ENCODE measurements around the gene ZMYM4. TPM values are rescaled to one million over a fixed set of nuclear protein-coding genes. Genes with fewer than 3 reads are reported as not detected.

Gene ZMYM4
- total RNA-seq, 1 experiment from 2014 or later = 66.0 TPM

GRCh38 chr1:35229587-35230360 is 38.7 kb upstream of the ZMYM4 start:
- H3K79me2 ChIP-seq (ENCODE audit: insufficient read depth, low read length) = no peaks in the 10 kb centered on the region
- no peaks in the 10 kb centered on the region for H3K9me3 ChIP-seq (ENCODE audit: control insufficient read depth, low read depth, low read length)
- H3K9ac ChIP-seq (ENCODE audit: extremely low read depth, insufficient read length, low read length) = no peak overlapping the region
- no peak overlapping the region for H3K56ac ChIP-seq (ENCODE audit: insufficient read length, low read depth, low read length)
- no peak overlapping the region for H3K4me2 ChIP-seq (ENCODE audit: insufficient read depth, insufficient read length, low read length)
- no peak overlapping the region for H4K8ac ChIP-seq (replicated peaks; ENCODE audit: insufficient read length, low read depth, low read length)
- no peak overlapping the region for H2BK5ac ChIP-seq (ENCODE audit: insufficient read length, low read length)
- Mint-ChIP-seq H3K27me3 (ENCODE audit: low read depth) (no peaks in the 10 kb centered on the region), H3K4me3 (no peak overlapping the region), H3K36me3 (ENCODE audit: insufficient read depth in 1 of 3, low read depth in 3 of 3) (no peaks in the 10 kb centered on the region), H3K27ac (no peak overlapping the region), H3K9me3 (no peaks in the 10 kb centered on the region), H3K4me1 (no peaks in the 10 kb centered on the region)
- H2AK5ac ChIP-seq (ENCODE audit: insufficient read length, low read length) = no peak overlapping the region
- H3K4ac ChIP-seq (ENCODE audit: low read depth, low read length) = no peak overlapping the region
- no peak overlapping the region for H2BK15ac ChIP-seq (ENCODE audit: low read depth, low read length)
- H3K23me2 ChIP-seq (ENCODE audit: insufficient read length, low read depth, low read length, poor library complexity, severe bottlenecking) = no peaks in the 10 kb centered on the region
- no peak overlapping the region for H4K91ac ChIP-seq (ENCODE audit: insufficient read length, low read depth, low read length)
- H2BK120ac ChIP-seq (ENCODE audit: low read depth, low read length, poor library complexity, severe bottlenecking) = no peak overlapping the region
- H4K20me1 ChIP-seq (ENCODE audit: control insufficient read depth, insufficient read depth, insufficient read length) = no peaks in the 10 kb centered on the region
- no peak overlapping the region for H2BK20ac ChIP-seq (ENCODE audit: low read depth, low read length, poor library complexity, severe bottlenecking)
- no peak overlapping the region for H3K18ac ChIP-seq (ENCODE audit: insufficient read length, low read depth, low read length)
- TF ChIP-seq, protein P1, sequence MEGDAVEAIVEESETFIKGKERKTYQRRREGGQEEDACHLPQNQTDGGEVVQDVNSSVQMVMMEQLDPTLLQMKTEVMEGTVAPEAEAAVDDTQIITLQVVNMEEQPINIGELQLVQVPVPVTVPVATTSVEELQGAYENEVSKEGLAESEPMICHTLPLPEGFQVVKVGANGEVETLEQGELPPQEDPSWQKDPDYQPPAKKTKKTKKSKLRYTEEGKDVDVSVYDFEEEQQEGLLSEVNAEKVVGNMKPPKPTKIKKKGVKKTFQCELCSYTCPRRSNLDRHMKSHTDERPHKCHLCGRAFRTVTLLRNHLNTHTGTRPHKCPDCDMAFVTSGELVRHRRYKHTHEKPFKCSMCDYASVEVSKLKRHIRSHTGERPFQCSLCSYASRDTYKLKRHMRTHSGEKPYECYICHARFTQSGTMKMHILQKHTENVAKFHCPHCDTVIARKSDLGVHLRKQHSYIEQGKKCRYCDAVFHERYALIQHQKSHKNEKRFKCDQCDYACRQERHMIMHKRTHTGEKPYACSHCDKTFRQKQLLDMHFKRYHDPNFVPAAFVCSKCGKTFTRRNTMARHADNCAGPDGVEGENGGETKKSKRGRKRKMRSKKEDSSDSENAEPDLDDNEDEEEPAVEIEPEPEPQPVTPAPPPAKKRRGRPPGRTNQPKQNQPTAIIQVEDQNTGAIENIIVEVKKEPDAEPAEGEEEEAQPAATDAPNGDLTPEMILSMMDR (conservative IDR thresholded peaks at IDR 0.05) = no peak
- no peak overlapping the region for H2BK12ac ChIP-seq (ENCODE audit: insufficient read length, low read depth, low read length)
- H2AFZ ChIP-seq (ENCODE audit: low read length) = no peak overlapping the region
- no peaks in the 10 kb centered on the region for H3K4me1 ChIP-seq (ENCODE audit: insufficient read depth, low read length)
- WGBS (ENCODE audit: extremely low coverage, insufficient read length, low lambda C conversion rate) = no CpG with 5 or more reads among the region's 1 CpG
- no peak overlapping the region for H3K14ac ChIP-seq (ENCODE audit: insufficient read depth, low read length)
- no peak overlapping the region for H3K23ac ChIP-seq (ENCODE audit: insufficient read length, low read depth, low read length)
- no peak overlapping the region for H4K5ac ChIP-seq (ENCODE audit: insufficient read length, low read depth, low read length)
- no peak for DNase-seq
- no peak overlapping the region for H3K27ac ChIP-seq (ENCODE audit: insufficient read length, low read depth, low read length)
- no peaks in the 10 kb centered on the region for H3K27me3 ChIP-seq (ENCODE audit: insufficient read depth, low read length)
- H3K79me1 ChIP-seq (ENCODE audit: insufficient read depth, low read depth, low read length, poor library complexity, severe bottlenecking) = no peaks in the 10 kb centered on the region
- no peak overlapping the region for H3T11ph ChIP-seq (ENCODE audit: low read length)

Measured in H9 (cell line).